Esophagus (tissue), 2 donors: Measurements from ENCODE around the gene DNAI1. TPM values are rescaled to one million over a fixed set of nuclear protein-coding genes. Genes with fewer than 3 reads are reported as not detected.
"Not testable (repeated sequence)": the region's sequence is repeated elsewhere in the genome, so short reads cannot be mapped to it uniquely, and the experiment has no call there.

ENCODE experiments used
- H3K27ac ChIP-seq, 2 donors: one replicate each; pipeline ENCODE4 v1.5.1; 2013; ENCODE audit warnings: low read depth in 2 of 2, mild to moderate bottlenecking in 2 of 2, inconsistent platforms in 1 of 2, low read length in 1 of 2, moderate library complexity in 1 of 2
- H3K27me3 ChIP-seq, 2 donors: one replicate each; pipeline ENCODE4 v1.6.1; 2013; ENCODE audit warnings: low read length in 2 of 2, control low read depth in 1 of 2, mild to moderate bottlenecking in 1 of 2; ENCODE audit not compliant: insufficient read depth in 2 of 2, control insufficient read depth in 1 of 2
- H3K36me3 ChIP-seq, 2 donors: one replicate each; pipeline ENCODE4 v1.6.1; 2013; ENCODE audit warnings: low read length in 1 of 2; ENCODE audit not compliant: control insufficient read depth in 2 of 2, insufficient read depth in 2 of 2
- H3K4me1 ChIP-seq, 2 donors: one replicate each; pipeline ENCODE4 v1.6.1; 2013; ENCODE audit warnings: low read length in 1 of 2; ENCODE audit not compliant: control insufficient read depth in 2 of 2, insufficient read depth in 2 of 2
- H3K4me3 ChIP-seq, 2 donors: one replicate each; pipeline ENCODE4 v1.5.1; 2013; ENCODE audit warnings: low read length in 2 of 2, mild to moderate bottlenecking in 2 of 2, low read depth in 1 of 2, moderate library complexity in 1 of 2
- H3K9me3 ChIP-seq, 2 donors: one replicate each; pipeline ENCODE4 v1.6.1; 2013; ENCODE audit warnings: mild to moderate bottlenecking in 2 of 2, low read depth in 1 of 2, low read length in 1 of 2, moderate library complexity in 1 of 2; ENCODE audit not compliant: control insufficient read depth in 2 of 2, insufficient read depth in 1 of 2
- WGBS, 2 donors: extraction: QIAGEN DNeasy Blood & Tissue Kit; methylation state at CpG; one replicate each; pipeline ENCODE4 v1.1.7; 2013; 5-methylcytosine and 5-hydroxymethylcytosine counted together
- polyA plus RNA-seq, 2 donors: library from polyadenylated mRNA; stranded (reverse); fragments of 200-250 nt; gene quantifications; one replicate each; pipeline ENCODE4 v1.2.3, GENCODE V29; 2013
- donor health status: healthy with polysubstance abuse.
- donor health status: Bipolar disorder and iron deficiency.

Gene DNAI1
- polyA plus RNA-seq, 2 donors, result not detected

DNA sequence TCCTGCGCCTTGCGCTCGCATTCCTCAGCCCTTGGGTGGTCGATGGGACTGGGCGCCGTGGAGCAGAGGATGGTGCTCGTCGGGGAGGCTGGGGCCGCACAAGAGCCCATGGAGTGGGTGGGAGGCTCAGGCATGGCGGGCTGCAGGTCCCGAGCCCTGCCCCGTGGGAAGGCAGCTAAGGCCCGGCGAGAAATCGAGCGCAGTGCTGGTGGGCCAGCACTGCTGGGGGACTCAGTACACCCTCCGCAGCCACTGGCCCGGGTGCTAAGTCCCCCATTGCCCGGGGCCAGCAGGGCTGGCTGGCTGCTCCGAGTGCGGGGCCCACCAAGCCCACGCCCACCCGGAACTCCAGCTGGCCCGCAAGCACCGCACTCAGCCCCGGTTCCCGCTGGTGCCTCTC lies 24.1 kb downstream of the DNAI1 start:
- H3K27ac ChIP-seq, H3K36me3 ChIP-seq, H3K4me3 ChIP-seq, H3K9me3 ChIP-seq, H3K27me3 ChIP-seq, H3K4me1 ChIP-seq: not testable (repeated sequence)
- WGBS, 2 donors, result 95% methylated on average over 16 to 27 of the region's 27 CpGs

- no peak overlapping the region for H3K4me3 ChIP-seq
- no peak overlapping the region for H3K27ac ChIP-seq
- H3K4me1 ChIP-seq, result no peaks in the 10 kb centered on the region
- H3K36me3 ChIP-seq, result no peaks in the 10 kb centered on the region
- H3K27me3 ChIP-seq, result no peaks in the 10 kb centered on the region
- no peaks in the 10 kb centered on the region for H3K9me3 ChIP-seq
Observed at GRCh38 chr9:34484678-34485077, 26.1 kb downstream of the DNAI1 start.

GRCh38 chr9:34485822-34486221 lies 27.2 kb downstream of the DNAI1 start:
- H3K36me3 ChIP-seq, result no peaks in the 10 kb centered on the region
- 67 to 78% methylated on average over 6 of the region's 6 CpGs for WGBS, 2 donors
- no peaks in the 10 kb centered on the region for H3K27me3 ChIP-seq
- no peak overlapping the region for H3K4me3 ChIP-seq
- H3K27ac ChIP-seq, result no peak overlapping the region
- no peaks in the 10 kb centered on the region for H3K4me1 ChIP-seq
- H3K9me3 ChIP-seq, result no peaks in the 10 kb centered on the region

GRCh38 chr9:34486572-34486971 lies 28.0 kb downstream of the DNAI1 start:
- Histone ChIP-seq H3K27ac (no peak overlapping the region), H3K9me3 (no peaks in the 10 kb centered on the region), H3K4me3 (no peak overlapping the region), H3K27me3 (no peaks in the 10 kb centered on the region), H3K4me1 (no peaks in the 10 kb centered on the region), H3K36me3 (no peaks in the 10 kb centered on the region)
- whole genome bisulfite sequencing, 2 donors, result 54 to 55% methylated on average over 3 of the region's 3 CpGs

DNA sequence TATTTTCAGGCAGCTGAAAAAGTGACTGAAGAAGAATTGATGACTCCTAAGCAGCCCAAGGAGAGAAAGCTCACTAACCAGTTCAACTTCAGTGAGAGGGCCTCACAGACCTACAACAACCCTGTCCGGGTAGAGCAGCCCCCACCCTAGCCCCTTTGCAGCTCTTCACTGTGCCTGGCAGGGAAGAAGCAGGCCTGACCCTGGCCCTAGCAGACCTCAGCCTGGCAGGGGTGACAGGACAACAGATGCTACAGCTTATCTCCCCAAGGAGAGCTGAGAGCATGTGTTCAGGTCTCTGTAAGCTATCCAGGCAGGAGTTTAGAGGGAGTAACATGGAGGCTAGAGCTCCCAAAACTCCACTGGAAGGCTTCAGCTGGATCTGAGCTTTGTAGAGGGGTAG lies 31.8 kb downstream of the DNAI1 start:
- 76% methylated on average over 1 of the region's 1 CpG for WGBS, 2 donors

GRCh38 chr9:34490760-34491159 lies 32.2 kb downstream of the DNAI1 start:
- Histone ChIP-seq H3K9me3 (no peaks in the 10 kb centered on the region), H3K4me1 (no peaks in the 10 kb centered on the region), H3K36me3 (no peaks in the 10 kb centered on the region), H3K4me3 (no peak overlapping the region), H3K27me3 (no peaks in the 10 kb centered on the region), H3K27ac (no peak overlapping the region)
- WGBS, 2 donors, result 63 to 65% methylated on average over 3 of the region's 3 CpGs

More for the DNA sequence above, 31.8 kb downstream of the DNAI1 start:
- H3K4me1 ChIP-seq, result no peaks in the 10 kb centered on the region
- H3K4me3 ChIP-seq, result no peak overlapping the region
- H3K9me3 ChIP-seq, result no peaks in the 10 kb centered on the region
- no peak overlapping the region for H3K27ac ChIP-seq
- H3K27me3 ChIP-seq, result no peaks in the 10 kb centered on the region
- H3K36me3 ChIP-seq, result no peaks in the 10 kb centered on the region

GRCh38 chr9:34491596-34491995 lies 33.0 kb downstream of the DNAI1 start:
- Histone ChIP-seq H3K4me3 (no peak overlapping the region), H3K9me3 (no peaks in the 10 kb centered on the region)
- 42 to 47% methylated on average over 2 of the region's 2 CpGs for WGBS, 2 donors

DNA sequence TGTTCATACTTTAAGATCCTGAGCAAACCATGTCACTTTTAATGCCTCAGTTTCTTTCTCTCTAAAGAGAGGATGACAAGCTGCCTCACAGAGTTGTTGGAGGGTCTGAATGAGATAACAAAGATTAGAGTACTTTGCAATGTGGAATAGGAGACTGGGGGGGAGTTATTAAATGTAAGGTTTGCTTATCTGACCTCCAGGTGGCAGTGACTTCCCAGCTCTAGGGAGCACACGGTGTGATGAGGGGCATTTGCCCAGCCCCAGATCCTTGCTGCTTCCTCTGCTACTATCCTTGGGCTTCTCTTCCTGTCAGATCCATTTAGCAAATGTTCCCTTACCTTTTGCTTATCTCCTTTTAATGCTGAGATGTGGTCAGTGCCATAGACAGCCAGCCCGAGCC lies 33.4 kb downstream of the DNAI1 start:
- Histone ChIP-seq H3K27me3 (no peaks in the 10 kb centered on the region), H3K9me3 (no peaks in the 10 kb centered on the region), H3K4me1 (no peaks in the 10 kb centered on the region), H3K36me3 (no peaks in the 10 kb centered on the region), H3K27ac (no peak overlapping the region), H3K4me3 (no peak overlapping the region)
- WGBS, 2 donors, result 14 to 34% methylated on average over 2 of the region's 2 CpGs

More at GRCh38 chr9:34491596-34491995, 33.0 kb downstream of the DNAI1 start:
- Histone ChIP-seq H3K4me1 (no peaks in the 10 kb centered on the region), H3K36me3 (no peaks in the 10 kb centered on the region), H3K27me3 (no peaks in the 10 kb centered on the region), H3K27ac (no peak overlapping the region)

DNA sequence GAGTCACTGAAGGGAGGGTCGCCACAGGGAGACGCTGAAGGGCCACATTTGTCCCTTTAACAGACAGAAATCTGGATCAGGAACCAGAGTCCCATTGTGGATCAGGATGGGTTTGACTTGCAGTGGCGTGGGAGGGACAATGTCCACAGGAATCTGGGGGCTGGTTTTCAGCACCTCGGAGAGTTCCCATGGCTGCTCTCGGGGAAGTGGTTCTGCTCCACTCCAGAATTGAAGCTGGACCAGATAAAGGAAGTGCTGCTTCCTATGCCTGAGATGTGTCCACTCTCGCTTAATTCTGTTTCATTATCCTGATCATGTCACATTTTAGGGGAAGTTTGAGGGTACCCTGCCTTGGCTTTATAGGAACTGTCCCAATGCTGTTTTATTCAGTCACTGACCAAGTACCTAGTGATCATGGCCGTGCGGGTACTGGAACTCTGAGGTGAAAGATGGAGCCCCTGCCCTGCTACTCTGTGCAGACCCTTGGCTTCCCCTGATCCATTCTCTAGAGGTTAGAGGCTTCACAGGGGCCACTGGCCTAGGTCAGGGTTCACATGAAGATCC lies 35.4 kb downstream of the DNAI1 start:
- H3K27ac ChIP-seq, result no peak overlapping the region
- H3K4me1 ChIP-seq, result no peaks in the 10 kb centered on the region
- H3K9me3 ChIP-seq, result no peaks in the 10 kb centered on the region
- 35 to 37% methylated on average over 8 of the region's 8 CpGs for WGBS, 2 donors
- no peaks in the 10 kb centered on the region for H3K27me3 ChIP-seq
- no peak overlapping the region for H3K4me3 ChIP-seq
- no peaks in the 10 kb centered on the region for H3K36me3 ChIP-seq

DNA sequence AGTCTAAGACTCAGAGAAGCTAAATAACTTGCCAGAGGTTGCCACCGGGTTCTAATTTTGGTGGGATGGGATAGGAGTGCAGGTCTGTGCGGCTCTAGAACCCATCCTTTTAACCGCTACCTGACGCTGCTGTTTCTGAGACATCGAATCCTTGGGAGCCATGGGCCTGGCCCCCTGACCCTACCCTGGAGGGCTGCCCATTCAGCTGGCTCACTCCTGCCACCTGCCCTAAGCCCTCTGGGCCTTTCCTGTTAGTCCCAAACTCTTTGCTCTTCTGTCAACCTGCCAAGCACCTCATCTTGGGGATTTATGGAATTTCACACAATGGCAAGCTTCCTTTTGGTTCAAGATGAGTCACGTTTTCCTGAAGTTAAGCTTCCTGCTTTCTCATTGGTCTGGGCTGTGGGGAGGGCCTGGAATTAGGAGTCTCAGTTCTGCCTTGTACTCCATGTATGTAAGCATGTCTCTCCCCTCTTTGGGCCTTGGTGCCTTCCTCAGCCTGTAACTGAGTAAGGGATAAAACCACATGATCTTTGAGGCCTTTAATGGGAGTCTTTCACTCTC lies 37.6 kb downstream of the DNAI1 start:
- H3K27ac ChIP-seq, result no peak overlapping the region
- 76 to 80% methylated on average over 6 of the region's 6 CpGs for WGBS, 2 donors

More for the DNA sequence above, 37.6 kb downstream of the DNAI1 start:
- Histone ChIP-seq H3K4me3 (no peak overlapping the region), H3K36me3 (no peaks in the 10 kb centered on the region), H3K27me3 (no peaks in the 10 kb centered on the region), H3K9me3 (no peaks in the 10 kb centered on the region), H3K4me1 (no peaks in the 10 kb centered on the region)
